ENCODE data around the gene RFC2.
"Not testable (repeated sequence)": the region's sequence is repeated elsewhere in the genome, so short reads cannot be mapped to it uniquely, and the experiment has no call there.

DNA sequence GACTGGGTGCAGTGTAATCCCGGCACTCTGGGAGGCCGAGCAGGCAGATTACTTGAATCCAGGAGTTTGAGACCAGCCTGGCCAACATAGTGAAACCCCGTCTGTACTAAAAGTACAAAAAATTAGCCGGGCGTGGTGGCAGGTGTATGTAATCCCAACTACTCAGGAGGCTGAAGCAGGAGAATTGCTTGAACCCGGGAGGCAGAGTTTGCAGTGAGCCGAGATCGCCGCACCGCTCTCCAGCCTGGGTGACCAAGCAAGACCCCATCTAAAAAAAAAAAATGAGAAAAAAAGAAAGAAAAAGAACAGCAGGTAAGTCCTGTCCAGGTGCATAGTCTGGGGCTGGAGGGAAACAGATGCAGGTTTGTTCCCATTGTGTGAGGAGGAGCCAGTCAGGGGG, 48.1 kb downstream of the RFC2 start:
- TF ChIP-seq, protein P1, sequence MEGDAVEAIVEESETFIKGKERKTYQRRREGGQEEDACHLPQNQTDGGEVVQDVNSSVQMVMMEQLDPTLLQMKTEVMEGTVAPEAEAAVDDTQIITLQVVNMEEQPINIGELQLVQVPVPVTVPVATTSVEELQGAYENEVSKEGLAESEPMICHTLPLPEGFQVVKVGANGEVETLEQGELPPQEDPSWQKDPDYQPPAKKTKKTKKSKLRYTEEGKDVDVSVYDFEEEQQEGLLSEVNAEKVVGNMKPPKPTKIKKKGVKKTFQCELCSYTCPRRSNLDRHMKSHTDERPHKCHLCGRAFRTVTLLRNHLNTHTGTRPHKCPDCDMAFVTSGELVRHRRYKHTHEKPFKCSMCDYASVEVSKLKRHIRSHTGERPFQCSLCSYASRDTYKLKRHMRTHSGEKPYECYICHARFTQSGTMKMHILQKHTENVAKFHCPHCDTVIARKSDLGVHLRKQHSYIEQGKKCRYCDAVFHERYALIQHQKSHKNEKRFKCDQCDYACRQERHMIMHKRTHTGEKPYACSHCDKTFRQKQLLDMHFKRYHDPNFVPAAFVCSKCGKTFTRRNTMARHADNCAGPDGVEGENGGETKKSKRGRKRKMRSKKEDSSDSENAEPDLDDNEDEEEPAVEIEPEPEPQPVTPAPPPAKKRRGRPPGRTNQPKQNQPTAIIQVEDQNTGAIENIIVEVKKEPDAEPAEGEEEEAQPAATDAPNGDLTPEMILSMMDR (IDR thresholded peaks at IDR 0.05) = not testable (repeated sequence)
- TF ChIP-seq EZH2, EZH2phosphoT487 (IDR thresholded peaks at IDR 0.05): not testable (repeated sequence)
